Measurements from ENCODE around the gene DPEP3.
"Not testable (repeated sequence)": the region's sequence is repeated elsewhere in the genome, so short reads cannot be mapped to it uniquely, and the experiment has no call there.

Gene DPEP3

DNA sequence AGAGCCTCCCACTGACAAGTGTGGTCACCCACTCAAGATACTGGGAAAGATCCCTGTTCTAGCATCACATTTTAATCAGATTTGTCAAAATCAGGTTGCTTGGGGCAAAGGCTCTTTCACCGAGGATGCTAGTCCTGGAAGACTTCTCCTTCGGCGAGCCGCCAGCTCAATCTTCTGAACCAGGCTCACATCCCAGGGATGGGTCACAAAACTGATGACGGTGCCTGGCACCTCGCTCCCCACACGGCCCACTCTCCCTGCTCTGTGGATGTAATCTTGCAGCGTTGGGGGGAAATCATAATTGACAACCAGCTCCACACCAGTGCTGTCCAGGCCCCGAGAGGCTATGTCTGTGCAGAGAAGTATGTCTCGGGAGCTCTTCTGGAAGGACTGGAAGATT is 41.2 kb upstream of the DPEP3 start:
- no peak overlapping the region for H3K4me3 ChIP-seq (IDR thresholded peaks at IDR 0.05; ENCODE audit: insufficient read depth, low read depth, low read length)
- peaks cover 23% of the 10 kb centered on the region for H3K4me1 ChIP-seq (ENCODE audit: low read depth, poor library complexity, severe bottlenecking)
- no peak overlapping the region for H3K9ac ChIP-seq
- no peaks in the 10 kb centered on the region for H3K36me3 ChIP-seq (ENCODE audit: insufficient read depth)
- H3K27me3 ChIP-seq (ENCODE audit: insufficient read depth, low read depth) = no peaks in the 10 kb centered on the region
- TF ChIP-seq, protein P1, sequence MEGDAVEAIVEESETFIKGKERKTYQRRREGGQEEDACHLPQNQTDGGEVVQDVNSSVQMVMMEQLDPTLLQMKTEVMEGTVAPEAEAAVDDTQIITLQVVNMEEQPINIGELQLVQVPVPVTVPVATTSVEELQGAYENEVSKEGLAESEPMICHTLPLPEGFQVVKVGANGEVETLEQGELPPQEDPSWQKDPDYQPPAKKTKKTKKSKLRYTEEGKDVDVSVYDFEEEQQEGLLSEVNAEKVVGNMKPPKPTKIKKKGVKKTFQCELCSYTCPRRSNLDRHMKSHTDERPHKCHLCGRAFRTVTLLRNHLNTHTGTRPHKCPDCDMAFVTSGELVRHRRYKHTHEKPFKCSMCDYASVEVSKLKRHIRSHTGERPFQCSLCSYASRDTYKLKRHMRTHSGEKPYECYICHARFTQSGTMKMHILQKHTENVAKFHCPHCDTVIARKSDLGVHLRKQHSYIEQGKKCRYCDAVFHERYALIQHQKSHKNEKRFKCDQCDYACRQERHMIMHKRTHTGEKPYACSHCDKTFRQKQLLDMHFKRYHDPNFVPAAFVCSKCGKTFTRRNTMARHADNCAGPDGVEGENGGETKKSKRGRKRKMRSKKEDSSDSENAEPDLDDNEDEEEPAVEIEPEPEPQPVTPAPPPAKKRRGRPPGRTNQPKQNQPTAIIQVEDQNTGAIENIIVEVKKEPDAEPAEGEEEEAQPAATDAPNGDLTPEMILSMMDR (conservative IDR thresholded peaks at IDR 0.05; ENCODE audit: low read depth, low read length) = no peak
- H4K20me1 ChIP-seq (ENCODE audit: insufficient read depth) = no peaks in the 10 kb centered on the region
- no peak overlapping the region for H3K27ac ChIP-seq
- H3K79me2 ChIP-seq (ENCODE audit: insufficient read depth, low read depth) = peaks cover 29% of the 10 kb centered on the region
- H3K4me2 ChIP-seq = peak overlapping the region; percentile 100
- no peak overlapping the region for H2AFZ ChIP-seq (ENCODE audit: low read depth)

DNA sequence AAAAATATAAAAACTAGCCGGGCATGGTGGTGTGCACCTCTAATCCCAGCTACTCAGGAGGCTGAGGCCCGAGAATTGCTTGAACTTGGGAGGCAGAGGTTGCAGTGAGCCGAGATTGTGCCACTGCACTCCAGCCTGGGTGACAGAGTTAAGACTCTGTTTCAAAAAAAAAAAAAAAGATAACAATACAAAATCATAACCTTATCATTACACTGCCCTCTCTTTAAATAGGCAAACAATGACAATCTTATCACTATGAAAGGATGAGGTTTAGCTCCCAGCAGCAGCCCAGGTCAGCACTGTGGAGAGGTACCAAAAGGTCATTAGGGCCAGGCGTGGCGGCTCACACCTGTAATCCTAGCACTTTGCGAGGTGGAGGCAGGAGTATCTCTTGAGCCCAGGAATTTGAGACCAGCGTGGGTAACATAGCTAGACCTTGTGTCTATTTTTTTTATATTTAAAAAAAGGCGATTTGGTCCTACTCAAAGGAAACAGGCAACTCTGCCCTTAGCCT is 38.9 kb upstream of the DPEP3 start:
- no peak overlapping the region for H2AFZ ChIP-seq (ENCODE audit: low read depth)
- no peak overlapping the region for H3K9ac ChIP-seq
- H3K27ac ChIP-seq = no peak overlapping the region
- peaks cover 18% of the 10 kb centered on the region for H3K4me1 ChIP-seq (ENCODE audit: low read depth, poor library complexity, severe bottlenecking)
- TF ChIP-seq, protein P1 (conservative IDR thresholded peaks at IDR 0.05; ENCODE audit: low read depth, low read length) = no peak
- no peaks in the 10 kb centered on the region for H3K36me3 ChIP-seq (ENCODE audit: insufficient read depth)
- H3K27me3 ChIP-seq (ENCODE audit: insufficient read depth, low read depth) = no peaks in the 10 kb centered on the region
- no peaks in the 10 kb centered on the region for H4K20me1 ChIP-seq (ENCODE audit: insufficient read depth)
- H3K4me2 ChIP-seq = no peak overlapping the region
- no peak overlapping the region for H3K4me3 ChIP-seq (IDR thresholded peaks at IDR 0.05; ENCODE audit: insufficient read depth, low read depth, low read length)
- H3K79me2 ChIP-seq (ENCODE audit: insufficient read depth, low read depth) = peaks cover 27% of the 10 kb centered on the region

GRCh38 chr16:68015681-68016080 is 35.4 kb upstream of the DPEP3 start, which contains the start of gene DPEP2NB:
TSS of gene DPEP2NB (minus strand) at chr16:68015911. CDS start at chr16:68015770, 141 bp downstream.
- TF ChIP-seq, protein P1 (conservative IDR thresholded peaks at IDR 0.05; ENCODE audit: low read depth, low read length) = no peak
- Histone ChIP-seq H2AFZ (ENCODE audit: low read depth) (no peak within 1 kb of the TSS), H3K27me3 (ENCODE audit: insufficient read depth, low read depth) (no peaks in the 10 kb centered on the region)

DNA sequence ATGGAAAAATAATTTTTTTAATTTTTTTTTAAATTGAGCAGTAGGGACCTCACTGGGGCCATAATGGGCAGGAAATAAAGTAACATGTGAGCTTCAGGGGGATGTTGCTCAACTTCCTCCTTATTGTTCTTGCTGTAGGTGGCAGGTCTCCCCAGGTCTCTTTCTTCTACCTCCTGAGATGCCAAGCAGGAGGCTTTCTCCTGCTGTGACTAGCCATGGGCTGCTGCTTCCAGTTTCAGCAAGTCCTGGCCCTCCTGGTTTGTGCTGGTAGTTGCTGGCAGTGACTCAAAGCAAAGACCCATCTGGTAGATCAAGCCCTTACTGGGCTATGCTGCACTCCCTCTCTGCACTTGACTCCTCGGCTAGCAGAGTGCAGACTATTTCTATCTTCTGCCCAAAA is 33.1 kb upstream of the DPEP3 start:
- H2AFZ ChIP-seq (ENCODE audit: low read depth) = no peak overlapping the region

More at GRCh38 chr16:68015681-68016080, 35.4 kb upstream of the DPEP3 start, which contains the start of gene DPEP2NB:
- Histone ChIP-seq H3K4me3 (IDR thresholded peaks at IDR 0.05; ENCODE audit: insufficient read depth, low read depth, low read length) (no peak within 1 kb of the TSS), H3K4me1 (ENCODE audit: low read depth, poor library complexity, severe bottlenecking) (no peaks in the 10 kb centered on the region), H3K79me2 (ENCODE audit: insufficient read depth, low read depth) (no peaks in the 10 kb centered on the region), H3K27ac (no peak within 1 kb of the TSS), H3K4me2 (no peak within 1 kb of the TSS), H3K9ac (no peak within 1 kb of the TSS), H3K36me3 (ENCODE audit: insufficient read depth) (no peaks in the 10 kb centered on the region), H4K20me1 (ENCODE audit: insufficient read depth) (no peaks in the 10 kb centered on the region)

GRCh38 chr16:68009872-68010271 is 29.6 kb upstream of the DPEP3 start:
- not testable (repeated sequence) for H3K4me3 ChIP-seq (IDR thresholded peaks at IDR 0.05; ENCODE audit: insufficient read depth, low read depth, low read length); H3K27ac ChIP-seq; H3K4me1 ChIP-seq (ENCODE audit: low read depth, poor library complexity, severe bottlenecking); H3K79me2 ChIP-seq (ENCODE audit: insufficient read depth, low read depth); H3K27me3 ChIP-seq (ENCODE audit: insufficient read depth, low read depth); H3K36me3 ChIP-seq (ENCODE audit: insufficient read depth); H2AFZ ChIP-seq (ENCODE audit: low read depth); H4K20me1 ChIP-seq (ENCODE audit: insufficient read depth); H3K4me2 ChIP-seq; H3K9ac ChIP-seq

More for the DNA sequence above, 33.1 kb upstream of the DPEP3 start:
- no peaks in the 10 kb centered on the region for H3K79me2 ChIP-seq (ENCODE audit: insufficient read depth, low read depth)
- no peaks in the 10 kb centered on the region for H3K36me3 ChIP-seq (ENCODE audit: insufficient read depth)
- no peaks in the 10 kb centered on the region for H3K4me1 ChIP-seq (ENCODE audit: low read depth, poor library complexity, severe bottlenecking)
- TF ChIP-seq, protein P1 (conservative IDR thresholded peaks at IDR 0.05; ENCODE audit: low read depth, low read length) = no peak
- H3K27me3 ChIP-seq (ENCODE audit: insufficient read depth, low read depth) = no peaks in the 10 kb centered on the region
- H4K20me1 ChIP-seq (ENCODE audit: insufficient read depth) = no peaks in the 10 kb centered on the region
- H3K27ac ChIP-seq = no peak overlapping the region
- no peak overlapping the region for H3K4me3 ChIP-seq (IDR thresholded peaks at IDR 0.05; ENCODE audit: insufficient read depth, low read depth, low read length)
- H3K4me2 ChIP-seq = no peak overlapping the region
- H3K9ac ChIP-seq = no peak overlapping the region

Data from KMS-11 (cell line).